Right forelimb (tissue), 1 donor: ENCODE measurements around the gene RTCA.
"Not testable (repeated sequence)": the region's sequence is repeated elsewhere in the genome, so short reads cannot be mapped to it uniquely, and the experiment has no call there.

Source experiments
- DNase-seq: peaks from one replicate; pipeline ENCODE4 v3.0.0-alpha.2; 2018

Gene RTCA

GRCh38 chr1:100313382-100313781 lies 47.4 kb downstream of the RTCA start:
- no peak for DNase-seq

GRCh38 chr1:100316622-100317021 lies 50.6 kb downstream of the RTCA start:
- DNase-seq: no peak

- no peak for DNase-seq
Observed at GRCh38 chr1:100320311-100321099, 54.5 kb downstream of the RTCA start.

GRCh38 chr1:100321100-100321493 lies 55.1 kb downstream of the RTCA start:
- no peak for DNase-seq

- no peak for DNase-seq
Observed at GRCh38 chr1:100321506-100321905, 55.5 kb downstream of the RTCA start.

- no peak for DNase-seq
Observed at GRCh38 chr1:100322436-100323211, 56.6 kb downstream of the RTCA start.

- no peak for DNase-seq
Observed at GRCh38 chr1:100323419-100324106, 57.5 kb downstream of the RTCA start.

- DNase-seq: no peak
Observed at GRCh38 chr1:100325415-100326324, 59.7 kb downstream of the RTCA start.

GRCh38 chr1:100326325-100326670 lies 60.3 kb downstream of the RTCA start:
- not testable (repeated sequence) for DNase-seq

- DNase-seq: no peak
Observed at GRCh38 chr1:100328133-100328532, 62.1 kb downstream of the RTCA start.

- DNase-seq: not testable (repeated sequence)
Observed at GRCh38 chr1:100331146-100331545, 65.1 kb downstream of the RTCA start.

- DNase-seq: no peak
Observed at GRCh38 chr1:100332331-100332730, 66.3 kb downstream of the RTCA start.

GRCh38 chr1:100335436-100335835 lies 69.4 kb downstream of the RTCA start:
- no peak for DNase-seq

- DNase-seq: not testable (repeated sequence)
Observed at GRCh38 chr1:100337878-100338277, 71.9 kb downstream of the RTCA start.

- not testable (repeated sequence) for DNase-seq
Observed at GRCh38 chr1:100339735-100340134, 73.7 kb downstream of the RTCA start.

- DNase-seq: no peak
Observed at GRCh38 chr1:100340494-100340893, 74.5 kb downstream of the RTCA start.

GRCh38 chr1:100342348-100342747 lies 76.3 kb downstream of the RTCA start:
- DNase-seq: no peak
